Dedifferentiated amniotic fluid mesenchymal stem cell (primary cell): ENCODE measurements around the gene CXXC5.

ENCODE experiments used
- DNase-seq: peaks from one replicate; pipeline ENCODE4 v3.0.0-alpha.2; 2016; ENCODE audit errors: extremely low spot score

CXXC5 gene

GRCh38 chr5:139682016-139682975, 34.1 kb downstream of the CXXC5 start:
- DNase-seq, result no peak

DNA sequence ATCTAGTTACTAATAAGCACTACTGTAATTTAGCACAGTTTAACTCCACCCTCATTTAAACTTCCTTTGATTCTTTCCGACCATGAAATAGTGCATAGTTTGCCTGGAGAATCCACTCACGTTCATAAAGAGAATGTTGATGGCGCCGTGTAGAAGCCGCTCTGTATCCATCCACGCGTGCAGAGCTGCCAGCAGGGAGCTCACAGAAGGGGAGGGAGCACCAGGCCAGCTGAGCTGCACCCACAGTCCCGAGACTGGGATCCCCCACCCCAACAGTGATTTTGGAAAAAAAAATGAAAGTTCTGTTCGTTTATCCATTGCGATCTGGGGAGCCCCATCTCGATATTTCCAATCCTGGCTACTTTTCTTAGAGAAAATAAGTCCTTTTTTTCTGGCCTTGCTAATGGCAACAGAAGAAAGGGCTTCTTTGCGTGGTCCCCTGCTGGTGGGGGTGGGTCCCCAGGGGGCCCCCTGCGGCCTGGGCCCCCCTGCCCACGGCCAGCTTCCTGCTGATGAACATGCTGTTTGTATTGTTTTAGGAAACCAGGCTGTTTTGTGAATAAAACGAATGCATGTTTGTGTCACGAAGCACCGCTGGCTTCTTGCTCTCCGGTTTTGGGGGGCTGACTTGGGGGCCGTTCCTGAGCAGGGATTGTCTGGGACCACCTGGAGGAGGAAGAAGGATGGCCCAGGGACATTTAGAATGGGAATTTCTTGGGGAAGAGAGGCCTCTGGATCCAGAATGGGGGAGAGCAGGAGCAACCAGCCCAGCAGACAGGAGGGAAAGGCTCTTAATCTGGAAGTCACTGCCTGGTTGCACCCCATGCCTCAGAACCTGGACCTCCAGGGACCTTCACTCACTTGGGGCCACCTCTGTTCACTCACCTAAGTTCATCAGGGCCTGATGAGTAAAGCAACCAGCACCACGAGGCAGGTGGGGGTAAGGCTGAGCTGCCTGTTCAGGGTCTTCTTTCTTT, 35.4 kb downstream of the CXXC5 start:
- DNase-seq, result no peak

GRCh38 chr5:139684350-139684880, 36.3 kb downstream of the CXXC5 start:
- DNase-seq, result no peak

DNA sequence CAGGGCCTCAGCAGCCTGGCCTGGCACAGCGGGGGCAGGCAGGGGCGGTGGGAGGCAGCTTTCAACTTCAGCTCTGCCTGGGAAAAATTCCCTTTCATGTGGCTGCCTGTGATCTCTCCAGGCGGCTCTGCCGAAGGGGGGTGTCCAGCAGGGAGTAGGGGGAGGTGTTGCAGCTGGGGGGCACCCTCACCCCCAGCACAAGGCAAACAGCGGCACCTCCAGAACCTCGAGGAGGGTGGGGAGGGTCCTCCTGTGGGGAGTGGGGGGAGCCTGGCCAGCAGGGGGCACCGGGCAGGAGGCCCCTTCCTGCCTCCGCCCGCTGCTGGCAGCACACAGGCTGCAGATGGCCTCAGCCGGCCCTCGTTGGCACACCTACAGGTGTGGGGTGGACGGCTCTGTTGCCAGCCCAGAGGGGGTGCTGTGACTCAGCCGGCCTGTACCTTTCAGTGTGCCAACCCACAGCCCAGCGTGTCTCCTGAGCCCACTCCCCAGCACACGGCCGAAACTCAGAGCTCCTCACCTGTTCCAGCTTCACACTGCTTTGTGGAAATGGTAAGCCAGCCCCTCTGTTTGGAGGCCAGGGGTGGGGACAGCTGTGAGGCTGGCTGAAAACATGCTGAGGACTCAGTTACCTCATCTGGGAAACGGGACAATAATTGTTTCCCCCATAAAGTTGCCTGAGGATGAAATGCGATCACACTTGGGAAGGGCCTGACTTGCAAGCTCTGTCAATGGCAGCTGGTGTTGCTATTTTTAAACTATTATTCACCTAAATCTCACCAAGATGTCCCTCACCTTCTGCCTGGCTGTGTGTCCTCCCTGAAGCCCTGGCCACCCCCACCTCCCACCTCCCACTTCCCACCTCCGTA, 37.0 kb downstream of the CXXC5 start:
- DNase-seq, result no peak

- no peak for DNase-seq
Measured at GRCh38 chr5:139685886-139686285, 37.7 kb downstream of the CXXC5 start.

DNA sequence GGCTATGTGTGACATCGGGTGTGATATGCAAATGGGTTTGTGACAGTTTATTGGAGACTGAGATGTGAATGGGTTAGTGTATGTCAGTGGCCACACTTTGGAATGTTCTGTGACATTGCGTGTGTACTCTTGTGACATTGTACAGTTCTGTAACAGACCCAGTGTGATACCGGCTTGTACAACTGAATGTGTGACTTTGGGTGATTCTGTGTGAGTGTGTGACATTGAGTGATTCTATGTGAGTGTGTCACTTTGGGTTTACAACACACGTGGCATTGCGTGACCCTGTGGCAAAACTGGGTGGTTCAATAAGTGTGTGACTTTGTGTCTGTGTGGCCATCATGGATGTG, 38.2 kb downstream of the CXXC5 start:
- no peak for DNase-seq

DNA sequence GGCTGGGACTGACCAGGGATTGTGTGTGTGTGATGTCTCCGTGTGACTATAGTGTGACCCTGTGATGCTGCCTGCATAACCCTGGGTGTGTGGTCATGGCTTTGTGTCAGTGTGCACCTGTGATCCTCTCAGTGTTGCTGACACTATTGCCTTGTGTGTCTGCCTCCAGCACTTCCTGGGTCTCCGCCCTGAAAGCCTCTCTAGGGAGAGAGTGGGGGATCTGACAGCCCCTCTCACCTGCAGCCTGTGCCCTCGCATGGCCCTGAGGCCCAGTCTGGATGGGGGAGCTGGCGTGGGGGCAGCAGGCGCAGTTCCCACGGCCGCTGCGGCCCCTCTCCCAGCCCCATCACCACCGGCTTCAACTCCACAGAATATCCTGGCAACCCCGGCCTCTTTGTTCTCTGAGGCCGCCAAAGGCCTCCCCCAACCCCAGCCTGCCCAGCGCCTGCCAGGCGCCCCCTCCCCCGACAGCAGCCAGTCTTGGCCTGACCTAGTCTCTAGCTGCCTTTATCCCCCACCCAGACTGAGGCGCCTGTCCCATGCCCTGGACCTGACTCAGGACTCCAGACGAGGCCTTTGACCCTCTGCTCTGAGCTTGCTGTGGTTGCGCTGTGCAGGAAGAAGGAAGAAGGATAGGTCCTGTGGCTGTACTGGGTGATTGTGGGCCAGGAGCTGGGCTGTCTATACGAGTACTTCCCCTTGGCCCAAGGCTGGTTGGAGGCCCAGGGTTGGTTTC, 38.7 kb downstream of the CXXC5 start:
- no peak for DNase-seq

DNA sequence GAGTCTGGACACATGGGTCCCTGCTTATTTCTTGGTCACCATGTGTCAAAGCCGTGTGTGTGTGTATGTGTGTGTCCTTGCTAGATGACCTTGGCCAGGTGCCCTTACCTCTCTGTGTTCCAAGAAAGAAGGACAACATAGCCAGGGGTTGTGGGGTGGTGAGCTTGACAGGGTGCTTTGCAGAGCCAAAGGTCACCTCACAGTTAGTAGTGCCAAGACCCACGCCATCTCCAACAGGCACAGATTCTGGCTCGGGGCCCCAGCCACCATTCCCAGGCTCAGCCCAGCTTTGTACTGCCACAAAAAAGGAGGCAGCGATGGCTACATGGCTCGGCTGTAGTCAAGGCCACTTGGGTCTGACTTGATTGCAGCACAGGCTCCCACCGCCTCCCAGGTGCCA, 39.5 kb downstream of the CXXC5 start:
- DNase-seq, result no peak

DNA sequence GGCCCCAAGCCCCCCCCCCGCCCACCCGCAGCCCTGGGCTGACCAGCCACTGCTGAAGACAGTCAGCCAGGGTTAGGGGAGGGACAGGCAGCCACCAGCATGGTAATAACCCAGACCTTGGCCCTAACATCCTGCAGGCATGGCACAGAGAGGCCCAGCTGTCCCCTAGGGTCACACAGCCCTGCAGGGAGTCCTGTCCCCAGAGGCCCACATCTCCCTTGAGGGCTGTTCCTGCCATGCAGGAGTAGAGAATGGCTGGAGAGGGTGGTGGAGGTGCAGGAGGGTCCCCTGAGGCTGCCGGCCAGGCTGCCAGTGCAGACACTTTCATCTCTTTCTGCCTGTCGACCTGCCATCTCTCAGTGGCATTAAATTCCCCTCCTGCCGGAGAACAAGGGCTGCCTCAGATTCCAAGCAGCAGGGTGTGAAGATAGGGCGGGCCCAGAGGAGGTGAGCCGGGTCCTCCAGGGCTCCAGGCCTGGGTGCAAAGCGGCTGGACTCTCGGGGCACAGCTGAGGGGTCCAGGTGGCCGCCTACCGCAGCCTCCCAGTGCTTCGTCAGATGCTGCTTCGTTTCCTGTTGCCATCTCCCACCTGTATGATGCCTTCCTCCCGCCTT, 40.0 kb downstream of the CXXC5 start:
- no peak for DNase-seq

DNA sequence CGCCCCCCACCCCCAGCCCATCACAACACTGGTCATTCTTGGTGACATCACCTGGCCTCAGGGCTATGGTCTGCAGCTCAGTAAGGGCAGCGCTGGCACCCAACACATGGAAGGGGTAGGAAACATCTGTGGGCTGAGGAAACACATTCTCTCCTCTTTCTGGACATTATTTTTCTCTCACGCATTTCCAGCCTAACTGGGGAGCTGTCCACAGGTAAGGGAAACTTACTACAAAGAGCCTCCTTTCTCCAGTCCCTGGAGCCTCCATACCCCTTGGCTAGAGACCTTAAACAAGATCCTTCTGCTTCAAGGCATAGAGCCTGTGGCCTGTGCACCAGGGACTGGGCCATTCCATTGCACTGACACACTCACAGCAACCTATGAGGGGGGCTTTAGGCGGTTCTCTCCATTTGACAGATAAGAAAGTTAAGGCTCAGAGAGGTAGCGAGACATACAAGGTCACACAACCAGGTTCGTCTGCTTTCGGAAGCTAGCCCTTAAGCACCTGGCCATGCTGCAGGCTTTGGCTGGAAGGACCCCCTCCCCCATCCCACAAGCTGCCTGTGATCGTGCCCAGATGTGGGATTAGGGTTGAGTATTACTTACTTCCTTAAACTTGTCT, 40.7 kb downstream of the CXXC5 start:
- no peak for DNase-seq

DNA sequence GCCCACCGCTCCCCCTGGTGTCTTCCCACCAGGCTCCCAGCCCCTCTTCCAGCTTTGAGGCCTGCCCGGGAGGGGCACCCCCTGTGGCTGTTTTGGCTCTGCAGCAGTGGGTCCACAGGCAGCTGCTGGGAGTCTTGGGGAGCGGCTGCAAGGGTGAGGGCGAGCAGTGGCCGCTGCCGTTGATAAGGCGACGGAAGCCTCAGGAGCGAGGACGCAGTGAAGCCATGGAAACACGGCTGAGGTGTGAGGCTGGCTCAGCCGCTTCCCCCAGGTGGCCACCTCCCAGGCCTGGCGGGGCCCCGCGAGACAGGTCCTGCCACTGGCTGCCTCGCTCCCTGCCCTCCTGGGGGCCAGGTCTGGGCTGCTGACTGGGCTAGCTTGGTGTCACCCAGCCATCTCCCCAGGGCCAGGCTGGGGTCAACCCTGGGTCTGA, 41.5 kb downstream of the CXXC5 start:
- DNase-seq, result no peak

- DNase-seq, result no peak
Measured at GRCh38 chr5:139690064-139690802, 42.1 kb downstream of the CXXC5 start.

GRCh38 chr5:139690803-139691629, 42.9 kb downstream of the CXXC5 start:
- no peak for DNase-seq

DNA sequence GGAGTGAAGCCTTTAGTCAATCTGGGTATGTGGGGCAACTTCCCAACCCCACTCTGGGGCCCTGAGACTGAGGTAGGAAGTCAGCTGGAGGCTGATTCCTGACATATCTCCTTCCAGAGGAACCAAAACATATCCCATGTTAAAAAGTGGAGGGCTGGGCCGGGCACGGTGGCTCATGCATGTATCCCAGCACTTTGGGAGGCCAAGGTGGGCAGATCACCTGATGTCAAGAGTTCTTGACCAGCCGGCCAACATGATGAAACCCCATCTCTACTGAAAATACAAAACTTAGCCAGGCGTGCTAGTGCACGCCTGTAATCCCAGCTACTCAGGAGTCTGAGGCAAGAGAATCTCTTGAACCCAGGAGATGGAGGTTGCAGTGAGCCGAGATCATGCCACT, 44.0 kb downstream of the CXXC5 start:
- DNase-seq, result no peak

GRCh38 chr5:139692679-139693308, 44.6 kb downstream of the CXXC5 start:
- no peak for DNase-seq

DNA sequence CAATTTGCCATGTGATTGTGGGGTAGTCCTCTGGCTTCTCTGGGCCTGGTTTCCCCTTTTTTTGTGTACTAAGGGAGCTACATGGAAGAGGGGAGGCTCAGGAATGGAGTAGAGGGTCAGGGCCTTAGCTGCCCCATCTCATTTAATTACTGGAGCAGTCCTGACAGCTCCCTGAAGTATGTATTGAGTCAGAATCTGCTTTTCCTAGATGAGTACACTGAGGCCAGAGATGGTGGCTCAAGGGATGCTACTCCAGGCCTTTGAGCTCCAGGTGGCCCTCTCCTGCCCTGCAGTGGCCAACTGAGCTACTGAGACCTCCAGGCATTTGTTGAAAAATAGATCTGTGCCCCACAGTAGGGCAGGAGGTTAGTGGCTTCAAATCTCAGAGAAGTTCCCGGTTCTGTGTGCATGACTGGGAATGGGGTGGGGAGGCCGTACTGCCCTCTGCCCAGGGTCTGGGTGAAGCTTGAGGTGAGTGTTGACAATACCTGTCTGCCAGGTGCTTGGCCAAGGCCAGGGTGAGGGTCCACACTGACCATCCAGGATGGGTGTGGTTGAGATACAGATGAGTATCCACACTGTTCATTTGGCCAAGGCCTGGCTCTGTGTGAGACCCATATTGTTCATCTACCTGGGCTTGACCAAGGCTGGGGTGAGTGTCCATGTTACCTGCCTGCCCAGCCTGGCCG, 45.7 kb downstream of the CXXC5 start:
- DNase-seq, result no peak
